Measurements from ENCODE around the gene CCDC195. TPM values are rescaled to one million over a fixed set of nuclear protein-coding genes. Genes with fewer than 3 reads are reported as not detected.

CCDC195 gene
- total RNA-seq, 1 experiment from 2014 or later = not detected

DNA sequence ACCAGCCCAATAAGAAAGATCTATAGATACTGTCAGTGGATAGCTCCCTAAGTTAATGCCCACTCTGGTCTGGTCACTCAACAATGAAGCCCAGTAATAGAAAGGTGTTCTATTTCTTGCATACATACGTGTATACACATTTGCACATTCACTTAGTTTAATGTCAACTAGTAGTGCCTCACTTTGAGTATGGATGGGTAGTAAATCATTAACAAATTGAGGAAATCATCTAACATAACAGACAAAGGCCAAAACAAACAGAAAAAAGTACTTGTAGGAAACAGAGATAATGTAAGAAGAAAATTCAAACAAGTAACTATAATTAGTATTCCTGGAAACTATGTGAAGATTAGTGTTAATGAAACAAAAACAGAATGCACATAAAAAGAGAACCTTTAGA lies 13.3 kb upstream of the CCDC195 start:
- CTCF ChIA-PET = no interaction called here
- POLR2A ChIA-PET (ENCODE audit: low non-redundant PET) = no interaction called here
- BruUV-seq (replicated peaks) = no TSS peak

DNA sequence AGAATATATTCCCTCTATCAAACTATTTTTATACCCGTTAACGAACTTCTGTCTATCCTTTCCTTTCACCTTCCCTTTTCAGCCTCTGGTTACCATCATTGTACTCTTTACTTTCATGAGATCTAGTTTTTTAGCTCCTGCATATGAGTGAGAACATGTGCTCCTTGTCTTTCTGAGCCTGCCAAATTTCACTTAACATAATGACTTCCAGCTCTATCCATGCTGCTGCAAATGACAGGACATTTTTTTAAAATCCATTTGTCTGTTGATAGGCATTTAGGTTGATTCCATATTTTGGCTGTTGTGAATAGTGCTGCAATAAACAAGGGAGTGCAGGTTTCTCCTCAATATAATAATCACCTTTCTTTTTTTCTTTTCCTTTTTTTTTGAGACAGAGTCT lies 8.2 kb upstream of the CCDC195 start:
- Histone ChIP-seq H3K27ac (ENCODE audit: low read depth, low read length, poor library complexity, severe bottlenecking) (no peak overlapping the region), H3K36me3 (ENCODE audit: insufficient read depth, low read length, poor library complexity, severe bottlenecking) (no peaks in the 10 kb centered on the region), H3K9me3 (ENCODE audit: low read depth, low read length, poor library complexity, severe bottlenecking) (no peaks in the 10 kb centered on the region), H3K4me3 (ENCODE audit: low read depth, low read length, poor library complexity, severe bottlenecking) (no peak overlapping the region), H3K27me3 (replicated peaks; ENCODE audit: insufficient read depth, low read depth, low read length, poor library complexity) (no peaks in the 10 kb centered on the region), H3K4me1 (ENCODE audit: insufficient read depth, low read length, poor library complexity, severe bottlenecking) (no peaks in the 10 kb centered on the region)
- intact Hi-C loops (cut with micrococcal nuclease; ENCODE audit: unreplicated experiment) = no loop called here
- BruUV-seq (replicated peaks) = no TSS peak
- DNase-seq (ENCODE audit: low spot score) = no peak
- ChIA-PET POLR2A (ENCODE audit: low non-redundant PET) (no interaction called here), CTCF (no interaction called here)
- no peak for TF ChIP-seq EZH2 (IDR thresholded peaks at IDR 0.05; ENCODE audit: borderline replicate concordance, low read depth, low read length, poor library complexity, severe bottlenecking)
- TF ChIP-seq, protein P1, sequence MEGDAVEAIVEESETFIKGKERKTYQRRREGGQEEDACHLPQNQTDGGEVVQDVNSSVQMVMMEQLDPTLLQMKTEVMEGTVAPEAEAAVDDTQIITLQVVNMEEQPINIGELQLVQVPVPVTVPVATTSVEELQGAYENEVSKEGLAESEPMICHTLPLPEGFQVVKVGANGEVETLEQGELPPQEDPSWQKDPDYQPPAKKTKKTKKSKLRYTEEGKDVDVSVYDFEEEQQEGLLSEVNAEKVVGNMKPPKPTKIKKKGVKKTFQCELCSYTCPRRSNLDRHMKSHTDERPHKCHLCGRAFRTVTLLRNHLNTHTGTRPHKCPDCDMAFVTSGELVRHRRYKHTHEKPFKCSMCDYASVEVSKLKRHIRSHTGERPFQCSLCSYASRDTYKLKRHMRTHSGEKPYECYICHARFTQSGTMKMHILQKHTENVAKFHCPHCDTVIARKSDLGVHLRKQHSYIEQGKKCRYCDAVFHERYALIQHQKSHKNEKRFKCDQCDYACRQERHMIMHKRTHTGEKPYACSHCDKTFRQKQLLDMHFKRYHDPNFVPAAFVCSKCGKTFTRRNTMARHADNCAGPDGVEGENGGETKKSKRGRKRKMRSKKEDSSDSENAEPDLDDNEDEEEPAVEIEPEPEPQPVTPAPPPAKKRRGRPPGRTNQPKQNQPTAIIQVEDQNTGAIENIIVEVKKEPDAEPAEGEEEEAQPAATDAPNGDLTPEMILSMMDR (conservative IDR thresholded peaks at IDR 0.05; ENCODE audit: low read depth, low read length) = no peak

More for the DNA sequence above, 13.3 kb upstream of the CCDC195 start:
- Histone ChIP-seq H3K9me3 (ENCODE audit: low read depth, low read length, poor library complexity, severe bottlenecking) (no peaks in the 10 kb centered on the region), H3K4me3 (ENCODE audit: low read depth, low read length, poor library complexity, severe bottlenecking) (no peak overlapping the region), H3K4me1 (ENCODE audit: insufficient read depth, low read length, poor library complexity, severe bottlenecking) (no peaks in the 10 kb centered on the region), H3K36me3 (ENCODE audit: insufficient read depth, low read length, poor library complexity, severe bottlenecking) (no peaks in the 10 kb centered on the region), H3K27ac (ENCODE audit: low read depth, low read length, poor library complexity, severe bottlenecking) (no peak overlapping the region), H3K27me3 (replicated peaks; ENCODE audit: insufficient read depth, low read depth, low read length, poor library complexity) (no peaks in the 10 kb centered on the region)
- DNase-seq (ENCODE audit: low spot score) = no peak
- TF ChIP-seq EZH2 (IDR thresholded peaks at IDR 0.05; ENCODE audit: borderline replicate concordance, low read depth, low read length, poor library complexity, severe bottlenecking) = no peak
- TF ChIP-seq, protein P1 (conservative IDR thresholded peaks at IDR 0.05; ENCODE audit: low read depth, low read length) = no peak
- intact Hi-C loops (cut with micrococcal nuclease; ENCODE audit: unreplicated experiment) = no loop called here

DNA sequence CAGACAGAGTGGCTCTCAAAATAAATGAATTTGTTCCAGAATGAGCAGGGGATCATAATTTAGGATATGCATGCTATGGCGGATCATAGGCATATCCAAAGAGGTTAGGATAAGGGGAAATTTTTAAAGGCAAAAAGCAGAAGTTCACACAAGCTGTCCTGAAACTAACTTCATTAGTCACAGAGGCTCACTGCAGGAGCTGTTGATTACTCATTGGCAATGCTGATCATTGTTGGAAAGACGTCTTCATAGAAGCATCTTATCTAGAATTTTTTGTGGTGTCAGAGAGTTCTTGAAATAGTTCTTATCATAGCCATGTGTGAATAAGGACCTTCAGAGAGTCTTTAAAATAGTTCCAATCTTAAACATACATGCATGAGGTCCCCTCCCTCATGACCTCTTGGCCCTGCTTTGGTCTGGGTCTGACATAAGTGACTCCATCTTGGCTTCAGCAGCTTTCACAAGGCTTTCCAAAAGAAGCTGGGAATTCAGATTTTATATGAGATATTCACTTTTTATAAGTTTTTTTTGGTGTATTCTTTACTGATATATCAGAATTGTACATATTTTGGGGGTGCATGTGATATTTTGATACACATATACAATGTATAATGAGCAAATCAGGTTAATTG lies 7.5 kb upstream of the CCDC195 start:
- ChIA-PET POLR2A (ENCODE audit: low non-redundant PET) (no interaction called here), CTCF (no interaction called here)
- intact Hi-C loops (cut with micrococcal nuclease; ENCODE audit: unreplicated experiment) = no loop called here
- DNase-seq (ENCODE audit: low spot score) = no peak
- Histone ChIP-seq H3K27me3 (replicated peaks; ENCODE audit: insufficient read depth, low read depth, low read length, poor library complexity) (no peaks in the 10 kb centered on the region), H3K27ac (ENCODE audit: low read depth, low read length, poor library complexity, severe bottlenecking) (no peak overlapping the region), H3K9me3 (ENCODE audit: low read depth, low read length, poor library complexity, severe bottlenecking) (no peaks in the 10 kb centered on the region), H3K4me1 (ENCODE audit: insufficient read depth, low read length, poor library complexity, severe bottlenecking) (no peaks in the 10 kb centered on the region), H3K4me3 (ENCODE audit: low read depth, low read length, poor library complexity, severe bottlenecking) (no peak overlapping the region), H3K36me3 (ENCODE audit: insufficient read depth, low read length, poor library complexity, severe bottlenecking) (no peaks in the 10 kb centered on the region)
- no peak for TF ChIP-seq EZH2 (IDR thresholded peaks at IDR 0.05; ENCODE audit: borderline replicate concordance, low read depth, low read length, poor library complexity, severe bottlenecking)
- TF ChIP-seq, protein P1 (conservative IDR thresholded peaks at IDR 0.05; ENCODE audit: low read depth, low read length) = no peak
- no TSS peak for BruUV-seq (replicated peaks)
